Upper lobe of right lung (tissue), 1 donor: ENCODE results near the gene PRR33. TPM values are rescaled to one million over a fixed set of nuclear protein-coding genes. Genes with fewer than 3 reads are reported as not detected.
A peak's percentile ranks its signal among the peaks of the same experiment; 100 is the strongest.

Source experiments
- ATAC-seq: fragments of 200-7000 bp; cut with Tn5 transposase; one replicate; pipeline ENCODE4 v1.9.1; 2020; ENCODE audit warnings: mild to moderate bottlenecking, moderate library complexity
- DNase-seq: peaks from one replicate; pipeline ENCODE4 v3.0.0-alpha.2; 2020
- H3K27ac ChIP-seq: fragments of 200-600 bp; one replicate; pipeline ENCODE4 v1.8.0; 2022
- H3K27me3 ChIP-seq: fragments of 200-600 bp; one replicate; pipeline ENCODE4 v1.8.0; 2022; ENCODE audit warnings: mild to moderate bottlenecking
- H3K36me3 ChIP-seq: fragments of 200-600 bp; one replicate; pipeline ENCODE4 v1.8.0; 2022
- H3K4me1 ChIP-seq: fragments of 200-600 bp; one replicate; pipeline ENCODE4 v1.8.0; 2022
- H3K4me3 ChIP-seq: fragments of 200-600 bp; one replicate; pipeline ENCODE4 v1.8.0; 2022; ENCODE audit warnings: mild to moderate bottlenecking
- H3K9me3 ChIP-seq: fragments of 200-600 bp; one replicate; pipeline ENCODE4 v1.8.0; 2022
- CTCF ChIP-seq: fragments of 200-600 bp; IDR thresholded peaks from one replicate; pipeline ENCODE4 v1.8.0; 2022; ENCODE audit warnings: antibody characterized with exemption
- intact Hi-C: fragments of 100-400 bp; cut with DNase I; formaldehyde crosslinking; loops from one replicate; pipeline ENCODE4 v1.11.0; 2022
- total RNA-seq: library from RNA; stranded (reverse); fragmentation: NEBNext Ultra II Directional; extraction: Animal tissue kit (Norgen Biotek cat#: 25700); gene quantifications from one replicate; pipeline ENCODE4 v1.2.1, GENCODE V29; 2021
- donor health status: DM: no; HTN: yes; CAD: no; lungs with severe emphysema.

The PRR33 gene
- total RNA-seq, 1 donor from 2014 or later, result not detected

- H3K4me1 ChIP-seq, result peaks cover 32% of the 10 kb centered on the region
- no peaks in the 10 kb centered on the region for H3K27me3 ChIP-seq
- no peak for TF ChIP-seq CTCF
- no peaks in the 10 kb centered on the region for H3K9me3 ChIP-seq
- H3K36me3 ChIP-seq, result no peaks in the 10 kb centered on the region
- H3K4me3 ChIP-seq, result no peak overlapping the region
- H3K27ac ChIP-seq, result no peak overlapping the region
- ATAC-seq (no peak), DNase-seq (no peak)
- intact Hi-C loops, result no loop called here
Measured at GRCh38 chr11:1841511-1842148, 50.1 kb downstream of the PRR33 start.

- ATAC-seq, result no peak
- Histone ChIP-seq H3K4me3 (no peak overlapping the region), H3K27ac (no peak overlapping the region), H3K27me3 (no peaks in the 10 kb centered on the region), H3K4me1 (peaks cover 32% of the 10 kb centered on the region), H3K9me3 (no peaks in the 10 kb centered on the region), H3K36me3 (no peaks in the 10 kb centered on the region)
- DNase-seq, result no peak
- intact Hi-C loops, result no loop called here
- no peak for TF ChIP-seq CTCF
Measured at GRCh38 chr11:1840780-1841480, 50.8 kb downstream of the PRR33 start.

- TF ChIP-seq CTCF, result no peak
- peak overlapping the region; percentile 30 for H3K4me3 ChIP-seq
Measured at GRCh38 chr11:1839924-1840779, 51.5 kb downstream of the PRR33 start.

GRCh38 chr11:1839204-1839923 lies 52.3 kb downstream of the PRR33 start:
- Histone ChIP-seq H3K4me1 (peaks cover 17% of the 10 kb centered on the region), H3K9me3 (no peaks in the 10 kb centered on the region), H3K27ac (no peak overlapping the region), H3K4me3 (no peak overlapping the region), H3K36me3 (no peaks in the 10 kb centered on the region), H3K27me3 (no peaks in the 10 kb centered on the region)
- intact Hi-C loops, result no loop called here
- TF ChIP-seq CTCF, result no peak
- DNase-seq, result no peak
- no peak for ATAC-seq

More at GRCh38 chr11:1839924-1840779, 51.5 kb downstream of the PRR33 start:
- Histone ChIP-seq H3K27ac (peak overlapping the region; percentile 76), H3K36me3 (no peaks in the 10 kb centered on the region), H3K9me3 (no peaks in the 10 kb centered on the region), H3K27me3 (no peaks in the 10 kb centered on the region), H3K4me1 (peaks cover 25% of the 10 kb centered on the region)
- peak; percentile 87 for DNase-seq
- intact Hi-C loops, result no loop called here
- ATAC-seq, result peak; percentile 72

GRCh38 chr11:1838426-1839144 lies 53.1 kb downstream of the PRR33 start, which contains the start of gene TNNI2:
TNNI2 (plus strand) TSS chr11:1838981; CDS start chr11:1839697, 716 bp downstream.
- H3K27ac ChIP-seq, result no peak within 1 kb of the TSS
- H3K27me3 ChIP-seq, result no peaks in the 10 kb centered on the region
- ATAC-seq (no peak), DNase-seq (no peak)
- H3K4me3 ChIP-seq, result no peak within 1 kb of the TSS
- H3K4me1 ChIP-seq, result peaks cover 15% of the 10 kb centered on the region
- TF ChIP-seq CTCF, result no peak
- intact Hi-C loops, result no loop called here
- H3K36me3 ChIP-seq, result no peaks in the 10 kb centered on the region
- no peaks in the 10 kb centered on the region for H3K9me3 ChIP-seq
